Spleen (tissue), 7 donors: ENCODE results near the gene GALR2.

ENCODE experiments used
- CTCF ChIP-seq, 11 experiments: fragments of 200-600 bp in 7 of 11; fragments of 450-650 bp in 4 of 11; sonication (generic) in 4 of 11; IDR thresholded peaks in 8 of 11; conservative IDR thresholded peaks in 3 of 11; 1 replicate in 7 of 11; 2 replicates in 4 of 11; pipeline versions ENCODE4 v1.4.0 to v1.8.0; 2016 to 2021; ENCODE audit warnings: antibody characterized with exemption in 11 of 11, inconsistent platforms in 4 of 11, mild to moderate bottlenecking in 1 of 11
- POLR2A ChIP-seq, 3 donors: fragments of 450-650 bp; IDR thresholded peaks; one replicate each; pipeline ENCODE4 v1.5.1; 2017; ENCODE audit warnings: antibody characterized with exemption in 3 of 3, mild to moderate bottlenecking in 1 of 3
- donor health status: DM: no; HTN: no; CAD: no; lungs with moderate emphysema.
- donor health status: DM: no; HTN: no; CAD: no.
- donor health status: DM: no; HTN: no; CAD: no.

- TF ChIP-seq CTCF (IDR thresholded peaks at IDR 0.05 in 8 of 11, conservative IDR thresholded peaks at IDR 0.05 in 3 of 11) (peak in 4 of 11 experiments; percentile 12 to 28 (median 16)), POLR2A (IDR thresholded peaks at IDR 0.05) (no peak)
Observed at GRCh38 chr17:76107509-76107908, 32.9 kb downstream of the GALR2 start.
